Measurements from ENCODE around the gene CLASP2.

CLASP2 gene

GRCh38 chr3:33575311-33575710, 142.7 kb downstream of the CLASP2 start:
- Histone ChIP-seq H4K20me1 (ENCODE audit: insufficient read depth, low read length, poor library complexity, severe bottlenecking) (no peaks in the 10 kb centered on the region), H2AFZ (ENCODE audit: low read length) (no peak overlapping the region), H3K4me3 (ENCODE audit: low read length, poor library complexity, severe bottlenecking) (no peak overlapping the region), H3K9me3 (ENCODE audit: insufficient read depth, low read depth, low read length) (no peaks in the 10 kb centered on the region), H3K4me2 (ENCODE audit: low read depth, low read length, poor library complexity, severe bottlenecking) (no peak overlapping the region), H3F3A (ENCODE audit: low read depth) (no peaks in the 10 kb centered on the region), H3K9ac (ENCODE audit: low read depth, low read length, poor library complexity, severe bottlenecking) (no peak overlapping the region), H3K27me3 (ENCODE audit: insufficient read depth, low read length, poor library complexity, severe bottlenecking) (no peaks in the 10 kb centered on the region), H3K36me3 (ENCODE audit: insufficient read depth, low read length) (peaks cover 6% of the 10 kb centered on the region), H3K4me1 (ENCODE audit: insufficient read depth, low read length, poor library complexity, severe bottlenecking) (no peaks in the 10 kb centered on the region), H3K9me2 (replicated peaks; ENCODE audit: low read depth, low read length) (no peaks in the 10 kb centered on the region), H3K79me2 (ENCODE audit: insufficient read depth, low read length) (no peaks in the 10 kb centered on the region)
- no peak for TF ChIP-seq EZH2phosphoT487 (IDR thresholded peaks at IDR 0.05; ENCODE audit: borderline replicate concordance)

- Histone ChIP-seq H4K20me1 (ENCODE audit: insufficient read depth, low read length, poor library complexity, severe bottlenecking) (no peaks in the 10 kb centered on the region), H3K9ac (ENCODE audit: low read depth, low read length, poor library complexity, severe bottlenecking) (no peak overlapping the region), H3K4me1 (ENCODE audit: insufficient read depth, low read length, poor library complexity, severe bottlenecking) (no peaks in the 10 kb centered on the region), H3K9me2 (replicated peaks; ENCODE audit: low read depth, low read length) (no peaks in the 10 kb centered on the region), H3K27me3 (ENCODE audit: insufficient read depth, low read length, poor library complexity, severe bottlenecking) (no peaks in the 10 kb centered on the region), H3K79me2 (ENCODE audit: insufficient read depth, low read length) (no peaks in the 10 kb centered on the region), H3F3A (ENCODE audit: low read depth) (no peaks in the 10 kb centered on the region), H3K36me3 (ENCODE audit: insufficient read depth, low read length) (peaks cover 6% of the 10 kb centered on the region; the same call in 1 of the 2 replicates), H3K4me2 (ENCODE audit: low read depth, low read length, poor library complexity, severe bottlenecking) (no peak overlapping the region), H3K9me3 (ENCODE audit: insufficient read depth, low read depth, low read length) (no peaks in the 10 kb centered on the region), H2AFZ (ENCODE audit: low read length) (no peak overlapping the region), H3K4me3 (ENCODE audit: low read length, poor library complexity, severe bottlenecking) (no peak overlapping the region)
- TF ChIP-seq CTCF (conservative IDR thresholded peaks at IDR 0.05; ENCODE audit: low read length), result no peak
- no peak for TF ChIP-seq EZH2phosphoT487 (IDR thresholded peaks at IDR 0.05; ENCODE audit: borderline replicate concordance)
These were observed 160.2 kb downstream of the CLASP2 start for GRCh38 chr3:33557829-33558228.

- Histone ChIP-seq H3K27me3 (ENCODE audit: insufficient read depth, low read length, poor library complexity, severe bottlenecking) (no peaks in the 10 kb centered on the region), H3K4me2 (ENCODE audit: low read depth, low read length, poor library complexity, severe bottlenecking) (no peak overlapping the region), H3K9me2 (replicated peaks; ENCODE audit: low read depth, low read length) (no peaks in the 10 kb centered on the region), H3K4me1 (ENCODE audit: insufficient read depth, low read length, poor library complexity, severe bottlenecking) (no peaks in the 10 kb centered on the region), H3K4me3 (ENCODE audit: low read length, poor library complexity, severe bottlenecking) (no peak overlapping the region), H3K9me3 (ENCODE audit: insufficient read depth, low read depth, low read length) (no peaks in the 10 kb centered on the region), H2AFZ (ENCODE audit: low read length) (no peak overlapping the region), H3K9ac (ENCODE audit: low read depth, low read length, poor library complexity, severe bottlenecking) (no peak overlapping the region), H3K36me3 (ENCODE audit: insufficient read depth, low read length) (peaks cover 6% of the 10 kb centered on the region; the same call in 1 of the 2 replicates), H4K20me1 (ENCODE audit: insufficient read depth, low read length, poor library complexity, severe bottlenecking) (no peaks in the 10 kb centered on the region), H3F3A (ENCODE audit: low read depth) (no peaks in the 10 kb centered on the region), H3K79me2 (ENCODE audit: insufficient read depth, low read length) (no peaks in the 10 kb centered on the region)
- TF ChIP-seq EZH2phosphoT487 (IDR thresholded peaks at IDR 0.05; ENCODE audit: borderline replicate concordance) (no peak), CTCF (conservative IDR thresholded peaks at IDR 0.05; ENCODE audit: low read length) (no peak)
These were observed 160.8 kb downstream of the CLASP2 start for GRCh38 chr3:33557279-33557678.

- Histone ChIP-seq H3K79me2 (ENCODE audit: insufficient read depth, low read length) (no peaks in the 10 kb centered on the region), H3K36me3 (ENCODE audit: insufficient read depth, low read length) (peaks cover 4% of the 10 kb centered on the region; the same call in 1 of the 2 replicates), H3K4me2 (ENCODE audit: low read depth, low read length, poor library complexity, severe bottlenecking) (no peak overlapping the region), H3K9ac (ENCODE audit: low read depth, low read length, poor library complexity, severe bottlenecking) (no peak overlapping the region), H3K4me1 (ENCODE audit: insufficient read depth, low read length, poor library complexity, severe bottlenecking) (no peaks in the 10 kb centered on the region), H4K20me1 (ENCODE audit: insufficient read depth, low read length, poor library complexity, severe bottlenecking) (no peaks in the 10 kb centered on the region), H3K9me3 (ENCODE audit: insufficient read depth, low read depth, low read length) (peaks cover 7% of the 10 kb centered on the region; the same call in 1 of the 2 replicates), H3K9me2 (replicated peaks; ENCODE audit: low read depth, low read length) (no peaks in the 10 kb centered on the region), H3F3A (ENCODE audit: low read depth) (no peaks in the 10 kb centered on the region), H3K27me3 (ENCODE audit: insufficient read depth, low read length, poor library complexity, severe bottlenecking) (no peaks in the 10 kb centered on the region), H3K4me3 (ENCODE audit: low read length, poor library complexity, severe bottlenecking) (no peak overlapping the region), H2AFZ (ENCODE audit: low read length) (no peak overlapping the region)
- no peak for TF ChIP-seq EZH2phosphoT487 (IDR thresholded peaks at IDR 0.05; ENCODE audit: borderline replicate concordance)
- TF ChIP-seq CTCF (conservative IDR thresholded peaks at IDR 0.05; ENCODE audit: low read length), result no peak
These were observed 171.0 kb downstream of the CLASP2 start for GRCh38 chr3:33547101-33547500.

All from Loucy (cell line).